Measurements from ENCODE around the gene SYT7. TPM values are rescaled to one million over a fixed set of nuclear protein-coding genes. Genes with fewer than 3 reads are reported as not detected.

SYT7 gene
- polyA plus RNA-seq, 1 donor (not counting 4 experiments of a cell fraction or from before 2014, with no cell fraction given): 2.6 TPM

GRCh38 chr11:61515686-61516085 lies 65.2 kb downstream of the SYT7 start:
- H4K20me1 ChIP-seq (ENCODE audit: control insufficient read depth, extremely low read depth, insufficient read depth, low read length): no peaks in the 10 kb centered on the region
- no peaks in the 10 kb centered on the region for H3K9me1 ChIP-seq (ENCODE audit: control insufficient read depth, extremely low read depth, insufficient read depth, low read length)
- H3K4me2 ChIP-seq (ENCODE audit: control insufficient read depth, extremely low read depth, insufficient read depth, low read depth, low read length): no peak overlapping the region
- dilution Hi-C loops (cut with MboI; ENCODE audit: extremely low pct_ligation_motif_present, low sequenced_read_pairs): no loop called here
- peaks cover 9% of the 10 kb centered on the region for H3K27me3 ChIP-seq (ENCODE audit: control insufficient read depth, extremely low read depth, insufficient read depth, low read length)
- FAIRE-seq (no peak), DNase-seq (ENCODE audit: low read depth, low spot score) (no peak)
- TF ChIP-seq, protein P1, sequence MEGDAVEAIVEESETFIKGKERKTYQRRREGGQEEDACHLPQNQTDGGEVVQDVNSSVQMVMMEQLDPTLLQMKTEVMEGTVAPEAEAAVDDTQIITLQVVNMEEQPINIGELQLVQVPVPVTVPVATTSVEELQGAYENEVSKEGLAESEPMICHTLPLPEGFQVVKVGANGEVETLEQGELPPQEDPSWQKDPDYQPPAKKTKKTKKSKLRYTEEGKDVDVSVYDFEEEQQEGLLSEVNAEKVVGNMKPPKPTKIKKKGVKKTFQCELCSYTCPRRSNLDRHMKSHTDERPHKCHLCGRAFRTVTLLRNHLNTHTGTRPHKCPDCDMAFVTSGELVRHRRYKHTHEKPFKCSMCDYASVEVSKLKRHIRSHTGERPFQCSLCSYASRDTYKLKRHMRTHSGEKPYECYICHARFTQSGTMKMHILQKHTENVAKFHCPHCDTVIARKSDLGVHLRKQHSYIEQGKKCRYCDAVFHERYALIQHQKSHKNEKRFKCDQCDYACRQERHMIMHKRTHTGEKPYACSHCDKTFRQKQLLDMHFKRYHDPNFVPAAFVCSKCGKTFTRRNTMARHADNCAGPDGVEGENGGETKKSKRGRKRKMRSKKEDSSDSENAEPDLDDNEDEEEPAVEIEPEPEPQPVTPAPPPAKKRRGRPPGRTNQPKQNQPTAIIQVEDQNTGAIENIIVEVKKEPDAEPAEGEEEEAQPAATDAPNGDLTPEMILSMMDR (optimal IDR thresholded peaks at IDR 0.05 in 1 of 3, IDR thresholded peaks at IDR 0.05 in 1 of 3, conservative IDR thresholded peaks at IDR 0.05 in 1 of 3; ENCODE audit: extremely low read depth in 1 of 3, insufficient read depth in 2 of 3, low read length in 3 of 3): no peak
- H2AFZ ChIP-seq (ENCODE audit: control insufficient read depth, low read length): no peak overlapping the region
- no peak overlapping the region for H3K9ac ChIP-seq (ENCODE audit: control insufficient read depth, extremely low read depth, insufficient read depth, low read length)
- H3K4me3 ChIP-seq (ENCODE audit: control insufficient read depth in 2 of 3, extremely low read depth in 1 of 3, insufficient read depth in 2 of 3, low read depth in 1 of 3, low read length in 3 of 3): no peak overlapping the region
- no peaks in the 10 kb centered on the region for H3K79me2 ChIP-seq (ENCODE audit: control insufficient read depth, insufficient read depth, low read length)
- H3K27ac ChIP-seq (ENCODE audit: control insufficient read depth, insufficient read depth, low read length): no peak overlapping the region
- H3K9me3 ChIP-seq (ENCODE audit: control insufficient read depth, low read depth, low read length): no peaks in the 10 kb centered on the region
- no peaks in the 10 kb centered on the region for H3K36me3 ChIP-seq (ENCODE audit: control insufficient read depth in 2 of 2, extremely low read depth in 1 of 2, insufficient read depth in 2 of 2, low read length in 2 of 2)
- H3K4me1 ChIP-seq (ENCODE audit: control insufficient read depth, extremely low read depth, insufficient read depth, low read length): no peaks in the 10 kb centered on the region

- Histone ChIP-seq H3K27me3 (ENCODE audit: control insufficient read depth, extremely low read depth, insufficient read depth, low read length) (peaks cover 23% of the 10 kb centered on the region), H2AFZ (ENCODE audit: control insufficient read depth, low read length) (no peak overlapping the region), H3K36me3 (ENCODE audit: control insufficient read depth in 2 of 2, extremely low read depth in 1 of 2, insufficient read depth in 2 of 2, low read length in 2 of 2) (no peaks in the 10 kb centered on the region), H3K9ac (ENCODE audit: control insufficient read depth, extremely low read depth, insufficient read depth, low read length) (no peak overlapping the region), H4K20me1 (ENCODE audit: control insufficient read depth, extremely low read depth, insufficient read depth, low read length) (no peaks in the 10 kb centered on the region), H3K9me3 (ENCODE audit: control insufficient read depth, low read depth, low read length) (no peaks in the 10 kb centered on the region), H3K4me3 (ENCODE audit: control insufficient read depth in 2 of 3, extremely low read depth in 1 of 3, insufficient read depth in 2 of 3, low read depth in 1 of 3, low read length in 3 of 3) (no peak overlapping the region), H3K9me1 (ENCODE audit: control insufficient read depth, extremely low read depth, insufficient read depth, low read length) (no peaks in the 10 kb centered on the region), H3K4me2 (ENCODE audit: control insufficient read depth, extremely low read depth, insufficient read depth, low read depth, low read length) (no peak overlapping the region), H3K4me1 (ENCODE audit: control insufficient read depth, extremely low read depth, insufficient read depth, low read length) (no peaks in the 10 kb centered on the region), H3K79me2 (ENCODE audit: control insufficient read depth, insufficient read depth, low read length) (no peaks in the 10 kb centered on the region), H3K27ac (ENCODE audit: control insufficient read depth, insufficient read depth, low read length) (no peak overlapping the region)
- TF ChIP-seq, protein P1 (optimal IDR thresholded peaks at IDR 0.05 in 1 of 3, IDR thresholded peaks at IDR 0.05 in 1 of 3, conservative IDR thresholded peaks at IDR 0.05 in 1 of 3; ENCODE audit: extremely low read depth in 1 of 3, insufficient read depth in 2 of 3, low read length in 3 of 3): no peak
- dilution Hi-C loops (cut with MboI; ENCODE audit: extremely low pct_ligation_motif_present, low sequenced_read_pairs): no loop called here
- FAIRE-seq: no peak
- no peak for DNase-seq (ENCODE audit: low read depth, low spot score)
These were observed 66.6 kb downstream of the SYT7 start for GRCh38 chr11:61514050-61514917.
